Activated CD4-positive, alpha-beta T cell treated with anti-CD3 and anti-CD28 coated beads, Interleukin-2, amount 10 ng/mL, durations not matched to agents 24 days and 14 days (primary cell): ENCODE data around the gene ALDH4A1. TPM values are rescaled to one million over a fixed set of nuclear protein-coding genes. Genes with fewer than 3 reads are reported as not detected.
A peak's percentile ranks its signal among the peaks of the same experiment; 100 is the strongest.

ENCODE experiments used
- DNase-seq: peaks from one replicate; pipeline ENCODE4 v3.0.0; 2022
- H3K27ac Mint-ChIP-seq: one replicate; pipeline ENCODE4 v1.8.0; 2022; ENCODE audit warnings: mild to moderate bottlenecking, mixed read lengths
- H3K27me3 Mint-ChIP-seq: one replicate; pipeline ENCODE4 v1.8.0; 2022; ENCODE audit warnings: mixed read lengths
- H3K36me3 Mint-ChIP-seq: one replicate; pipeline ENCODE4 v1.8.0; 2022; ENCODE audit warnings: low read depth, mild to moderate bottlenecking, mixed read lengths
- H3K4me1 Mint-ChIP-seq: one replicate; pipeline ENCODE4 v1.8.0; 2021; ENCODE audit warnings: mixed read lengths
- H3K4me3 Mint-ChIP-seq: one replicate; pipeline ENCODE4 v1.8.0; 2022; ENCODE audit warnings: mild to moderate bottlenecking, moderate library complexity, mixed read lengths
- H3K9me3 Mint-ChIP-seq: one replicate; pipeline ENCODE4 v1.8.0; 2021; ENCODE audit warnings: mixed read lengths
- intact Hi-C: fragments of 100-400 bp; cut with micrococcal nuclease; formaldehyde crosslinking; loops from one replicate; pipeline ENCODE4 v1.15.1; 2023
- total RNA-seq: library from RNA; stranded (reverse); gene quantifications from 2 replicates; pipeline ENCODE4 v1.2.3, GENCODE V29; 2022

ALDH4A1 gene
- total RNA-seq, 1 donor from 2014 or later = 2.8 TPM

GRCh38 chr1:18890706-18891425, 11.5 kb downstream of the ALDH4A1 start:
- intact Hi-C loops = no loop called here
- no peaks in the 10 kb centered on the region for H3K4me1 Mint-ChIP-seq
- no peaks in the 10 kb centered on the region for H3K27me3 Mint-ChIP-seq
- H3K36me3 Mint-ChIP-seq = no peaks in the 10 kb centered on the region
- DNase-seq = no peak
- no peak overlapping the region for H3K27ac Mint-ChIP-seq
- H3K4me3 Mint-ChIP-seq = no peak overlapping the region
- no peaks in the 10 kb centered on the region for H3K9me3 Mint-ChIP-seq

- Mint-ChIP-seq H3K4me1 (no peaks in the 10 kb centered on the region), H3K27ac (no peak overlapping the region)
Observed at GRCh38 chr1:18886003-18886335, 16.4 kb downstream of the ALDH4A1 start.

GRCh38 chr1:18885311-18886002, 16.9 kb downstream of the ALDH4A1 start:
- Mint-ChIP-seq H3K4me1 (no peaks in the 10 kb centered on the region), H3K27me3 (no peaks in the 10 kb centered on the region), H3K9me3 (no peaks in the 10 kb centered on the region), H3K36me3 (no peaks in the 10 kb centered on the region), H3K27ac (no peak overlapping the region), H3K4me3 (no peak overlapping the region)
- intact Hi-C loops = no loop called here
- DNase-seq = no peak

More at GRCh38 chr1:18886003-18886335, 16.4 kb downstream of the ALDH4A1 start:
- H3K9me3 Mint-ChIP-seq = no peaks in the 10 kb centered on the region
- no peak for DNase-seq
- H3K36me3 Mint-ChIP-seq = no peaks in the 10 kb centered on the region
- no peaks in the 10 kb centered on the region for H3K27me3 Mint-ChIP-seq
- intact Hi-C loops = no loop called here
- no peak overlapping the region for H3K4me3 Mint-ChIP-seq

- H3K27me3 Mint-ChIP-seq = no peaks in the 10 kb centered on the region
- H3K4me3 Mint-ChIP-seq = no peak overlapping the region
- H3K9me3 Mint-ChIP-seq = no peaks in the 10 kb centered on the region
- no peaks in the 10 kb centered on the region for H3K36me3 Mint-ChIP-seq
- H3K4me1 Mint-ChIP-seq = no peaks in the 10 kb centered on the region
- intact Hi-C loops = no loop called here
- DNase-seq = no peak
- no peak overlapping the region for H3K27ac Mint-ChIP-seq
Observed at GRCh38 chr1:18884727-18885126, 17.6 kb downstream of the ALDH4A1 start.

- no peak overlapping the region for H3K4me3 Mint-ChIP-seq
- DNase-seq = no peak
- H3K36me3 Mint-ChIP-seq = no peaks in the 10 kb centered on the region
- H3K9me3 Mint-ChIP-seq = no peaks in the 10 kb centered on the region
- H3K27ac Mint-ChIP-seq = no peak overlapping the region
- intact Hi-C loops = no loop called here
- no peaks in the 10 kb centered on the region for H3K27me3 Mint-ChIP-seq
- no peaks in the 10 kb centered on the region for H3K4me1 Mint-ChIP-seq
Observed at GRCh38 chr1:18884419-18884717, 18.0 kb downstream of the ALDH4A1 start.

GRCh38 chr1:18883636-18884418, 18.5 kb downstream of the ALDH4A1 start:
- DNase-seq = peak; percentile 91
- no peaks in the 10 kb centered on the region for H3K36me3 Mint-ChIP-seq
- H3K27ac Mint-ChIP-seq = no peak overlapping the region
- H3K27me3 Mint-ChIP-seq = no peaks in the 10 kb centered on the region
- H3K4me1 Mint-ChIP-seq = no peaks in the 10 kb centered on the region
- no peak overlapping the region for H3K4me3 Mint-ChIP-seq
- intact Hi-C loops = no loop called here
- H3K9me3 Mint-ChIP-seq = no peaks in the 10 kb centered on the region

GRCh38 chr1:18883079-18883478, 19.3 kb downstream of the ALDH4A1 start:
- Mint-ChIP-seq H3K4me1 (no peaks in the 10 kb centered on the region), H3K27me3 (no peaks in the 10 kb centered on the region), H3K36me3 (no peaks in the 10 kb centered on the region), H3K27ac (no peak overlapping the region), H3K4me3 (no peak overlapping the region), H3K9me3 (no peaks in the 10 kb centered on the region)
- DNase-seq = no peak
- intact Hi-C loops = no loop called here

- Mint-ChIP-seq H3K4me1 (no peaks in the 10 kb centered on the region), H3K27me3 (no peaks in the 10 kb centered on the region), H3K9me3 (no peaks in the 10 kb centered on the region), H3K27ac (no peak overlapping the region), H3K36me3 (no peaks in the 10 kb centered on the region), H3K4me3 (no peak overlapping the region)
- intact Hi-C loops = no loop called here
- no peak for DNase-seq
Observed at GRCh38 chr1:18882486-18882885, 19.9 kb downstream of the ALDH4A1 start.

GRCh38 chr1:18881642-18882431, 20.5 kb downstream of the ALDH4A1 start:
- H3K27ac Mint-ChIP-seq = no peak overlapping the region
- no peak overlapping the region for H3K4me3 Mint-ChIP-seq
- no peaks in the 10 kb centered on the region for H3K9me3 Mint-ChIP-seq
- H3K27me3 Mint-ChIP-seq = no peaks in the 10 kb centered on the region
- no peaks in the 10 kb centered on the region for H3K4me1 Mint-ChIP-seq
- intact Hi-C loops = no loop called here
- H3K36me3 Mint-ChIP-seq = no peaks in the 10 kb centered on the region
- no peak for DNase-seq

GRCh38 chr1:18881164-18881563, 21.2 kb downstream of the ALDH4A1 start:
- no peak for DNase-seq
- intact Hi-C loops = no loop called here
- Mint-ChIP-seq H3K27ac (no peak overlapping the region), H3K4me1 (no peaks in the 10 kb centered on the region), H3K36me3 (no peaks in the 10 kb centered on the region), H3K27me3 (no peaks in the 10 kb centered on the region), H3K9me3 (no peaks in the 10 kb centered on the region), H3K4me3 (no peak overlapping the region)

- Mint-ChIP-seq H3K9me3 (no peaks in the 10 kb centered on the region), H3K4me1 (no peaks in the 10 kb centered on the region), H3K4me3 (no peak overlapping the region), H3K27ac (no peak overlapping the region), H3K36me3 (no peaks in the 10 kb centered on the region), H3K27me3 (no peaks in the 10 kb centered on the region)
- no peak for DNase-seq
- intact Hi-C loops = no loop called here
Observed at GRCh38 chr1:18880585-18880984, 21.8 kb downstream of the ALDH4A1 start.

GRCh38 chr1:18879791-18880309, 22.5 kb downstream of the ALDH4A1 start:
- DNase-seq = no peak
- Mint-ChIP-seq H3K27ac (no peak overlapping the region), H3K27me3 (no peaks in the 10 kb centered on the region), H3K36me3 (no peaks in the 10 kb centered on the region), H3K4me1 (no peaks in the 10 kb centered on the region), H3K4me3 (no peak overlapping the region), H3K9me3 (no peaks in the 10 kb centered on the region)
- intact Hi-C loops = no loop called here

GRCh38 chr1:18879215-18879790, 23.1 kb downstream of the ALDH4A1 start:
- no peaks in the 10 kb centered on the region for H3K36me3 Mint-ChIP-seq
- no peak overlapping the region for H3K27ac Mint-ChIP-seq
- no peak for DNase-seq
- intact Hi-C loops = no loop called here
- no peaks in the 10 kb centered on the region for H3K4me1 Mint-ChIP-seq
- no peaks in the 10 kb centered on the region for H3K9me3 Mint-ChIP-seq
- no peak overlapping the region for H3K4me3 Mint-ChIP-seq
- no peaks in the 10 kb centered on the region for H3K27me3 Mint-ChIP-seq
